Right cardiac atrium (tissue), 5 donors: ENCODE results near the gene ULBP3. TPM values are rescaled to one million over a fixed set of nuclear protein-coding genes. Genes with fewer than 3 reads are reported as not detected.
A peak's percentile ranks its signal among the peaks of the same experiment; 100 is the strongest.

Experiments
- ATAC-seq, 2 donors: fragments of 200-7000 bp; cut with Tn5 transposase; one replicate each; pipeline versions ENCODE4 v1.8.0 to v1.9.1; 2020; ENCODE audit warnings: moderate library complexity in 2 of 2, mild to moderate bottlenecking in 1 of 2
- DNase-seq, 3 donors: peaks; one replicate each; pipeline ENCODE4 v3.0.0-alpha.2; 2020
- H3K27ac ChIP-seq: one replicate; pipeline ENCODE4 v1.5.1; 2013; ENCODE audit warnings: mild to moderate bottlenecking, low read length, control low read depth, moderate library complexity
- H3K27me3 ChIP-seq: one replicate; pipeline ENCODE4 v1.6.1; 2013; ENCODE audit not compliant: control insufficient read depth, insufficient read depth
- H3K4me1 ChIP-seq: one replicate; pipeline ENCODE4 v1.6.1; 2013; ENCODE audit warnings: low read length; ENCODE audit not compliant: control insufficient read depth, insufficient read depth
- H3K4me3 ChIP-seq: one replicate; pipeline ENCODE4 v1.5.1; 2013; ENCODE audit warnings: low read length, control low read depth
- H3K9me3 ChIP-seq: one replicate; pipeline ENCODE4 v1.6.1; 2013; ENCODE audit warnings: low read length; ENCODE audit not compliant: control insufficient read depth
- WGBS: extraction: QIAGEN DNeasy Blood & Tissue Kit; methylation state at CpG from one replicate; pipeline ENCODE4 v1.1.7; 2013; 5-methylcytosine and 5-hydroxymethylcytosine counted together
- intact Hi-C, 4 donors: fragments of 100-400 bp; cut with DNase I; formaldehyde crosslinking; loops; one replicate each; pipeline versions ENCODE4 v1.11.0 to v1.14.0; 2022 to 2023
- long read RNA-seq, 4 donors: library from polyadenylated mRNA; unstranded; transcript quantifications; one replicate each; pipeline ENCODE4 v2.0.0, GENCODE V29; 2020 to 2021
- polyA plus RNA-seq: library from polyadenylated mRNA; stranded (reverse); fragments of 200-250 nt; gene quantifications from one replicate; pipeline ENCODE4 v1.2.3, GENCODE V29; 2013
- total RNA-seq, 4 donors: library from RNA; stranded (reverse); fragmentation: NEBNext Ultra II Directional; extraction: Animal tissue kit (Norgen Biotek cat#: 25700); gene quantifications; one replicate each; pipeline ENCODE4 v1.2.1, GENCODE V29; 2021
- donor health status: healthy with polysubstance abuse.
- donor health status: DM: no; HTN: yes; CAD: no.
- donor health status: DM: no; HTN: no; CAD: no.
- donor health status: DM: no; HTN: yes; CAD: no; lungs with severe emphysema.
- donor health status: DM: yes; HTN: yes; CAD: no.

The ULBP3 gene
- total RNA-seq (1 to 10 TPM; 1.1 to 2.4 (median 1.5) TPM), polyA plus RNA-seq (0.43 TPM)
- long read RNA-seq, donor 1, transcript ULBP3-201 (5 exons, 988 nt) = major isoform, 5 of 5 reads
- long read RNA-seq, donor 1, partial matches to known transcripts = 0 of 5 reads
- long read RNA-seq, donor 1, other reads (novel, unspliced or antisense) = 0 of 5 reads
- long read RNA-seq, donor 2 = 0 reads
- long read RNA-seq, donor 3, transcript ULBP3-201 (5 exons, 988 nt) = major isoform, 5 of 6 reads
- long read RNA-seq, donor 3, partial matches to known transcripts = 0 of 6 reads
- long read RNA-seq, donor 3, other reads (novel, unspliced or antisense) = 1 of 6 reads
- long read RNA-seq, donor 4 = 0 reads

- ATAC-seq = peak; percentile 97
- intact Hi-C loops = no loop called here
- Histone ChIP-seq H3K27me3 (no peaks in the 10 kb centered on the region), H3K9me3 (no peaks in the 10 kb centered on the region), H3K4me1 (no peaks in the 10 kb centered on the region), H3K4me3 (peak within 1 kb of the TSS; percentile 54), H3K27ac (no peak within 1 kb of the TSS)
- WGBS = 3% methylated on average over 71 of the region's 72 CpGs
- peak; percentile 95 to 96 (median 96) for DNase-seq
Measured at GRCh38 chr6:150068720-150069648, at the start of gene ULBP3. Gene ULBP3 (minus strand): TSS chr6:150069121. CDS start chr6:150069066, 55 bp downstream.

GRCh38 chr6:150118627-150119026 is 49.7 kb upstream of the ULBP3 start:
- 66% methylated on average over 9 of the region's 9 CpGs for WGBS

GRCh38 chr6:150118203-150118602 is 49.3 kb upstream of the ULBP3 start:
- intact Hi-C loops = no loop called here
- Histone ChIP-seq H3K27me3 (no peaks in the 10 kb centered on the region), H3K27ac (no peak overlapping the region), H3K4me3 (no peak overlapping the region), H3K4me1 (no peaks in the 10 kb centered on the region), H3K9me3 (no peaks in the 10 kb centered on the region)
- DNase-seq (no peak), ATAC-seq (no peak)
- 76% methylated on average over 6 of the region's 6 CpGs for WGBS

More at GRCh38 chr6:150118627-150119026, 49.7 kb upstream of the ULBP3 start:
- intact Hi-C loops = no loop called here
- ATAC-seq (peak in 1 of 2 donors; percentile 63), DNase-seq (no peak)
- no peak overlapping the region for H3K27ac ChIP-seq
- no peaks in the 10 kb centered on the region for H3K9me3 ChIP-seq
- no peaks in the 10 kb centered on the region for H3K27me3 ChIP-seq
- H3K4me1 ChIP-seq = no peaks in the 10 kb centered on the region
- no peak overlapping the region for H3K4me3 ChIP-seq

- Histone ChIP-seq H3K27ac (no peak overlapping the region), H3K27me3 (no peaks in the 10 kb centered on the region), H3K4me1 (no peaks in the 10 kb centered on the region), H3K4me3 (no peak overlapping the region), H3K9me3 (no peaks in the 10 kb centered on the region)
- intact Hi-C loops = no loop called here
- WGBS = 83% methylated on average over 8 of the region's 8 CpGs
- ATAC-seq = no peak
- DNase-seq = no peak
Measured at GRCh38 chr6:150116200-150116800, 47.4 kb upstream of the ULBP3 start.

- DNase-seq = no peak
- Histone ChIP-seq H3K4me1 (no peaks in the 10 kb centered on the region), H3K9me3 (no peaks in the 10 kb centered on the region), H3K4me3 (no peak overlapping the region), H3K27me3 (no peaks in the 10 kb centered on the region), H3K27ac (no peak overlapping the region)
- no peak for ATAC-seq
- 98% methylated on average over 25 of the region's 25 CpGs for WGBS
- intact Hi-C loops = no loop called here
Measured at GRCh38 chr6:150115769-150116168, 46.8 kb upstream of the ULBP3 start.

- intact Hi-C loops = no loop called here
- H3K4me1 ChIP-seq = no peaks in the 10 kb centered on the region
- DNase-seq (no peak), ATAC-seq (no peak)
- H3K4me3 ChIP-seq = no peak overlapping the region
- H3K27me3 ChIP-seq = no peaks in the 10 kb centered on the region
- H3K9me3 ChIP-seq = no peaks in the 10 kb centered on the region
- no peak overlapping the region for H3K27ac ChIP-seq
- WGBS = 89% methylated on average over 6 of the region's 6 CpGs
Measured at GRCh38 chr6:150112233-150112632, 43.3 kb upstream of the ULBP3 start.

- H3K27ac ChIP-seq = no peak overlapping the region
- intact Hi-C loops = no loop called here
- DNase-seq (no peak), ATAC-seq (no peak)
- no peaks in the 10 kb centered on the region for H3K4me1 ChIP-seq
- H3K9me3 ChIP-seq = no peaks in the 10 kb centered on the region
- H3K27me3 ChIP-seq = no peaks in the 10 kb centered on the region
- WGBS = 92% methylated on average over 4 of the region's 4 CpGs
- no peak overlapping the region for H3K4me3 ChIP-seq
Measured at GRCh38 chr6:150102750-150103270, 33.9 kb upstream of the ULBP3 start.

GRCh38 chr6:150100745-150101144 is 31.8 kb upstream of the ULBP3 start:
- H3K4me1 ChIP-seq = no peaks in the 10 kb centered on the region
- no peaks in the 10 kb centered on the region for H3K27me3 ChIP-seq
- DNase-seq (no peak), ATAC-seq (no peak)
- H3K4me3 ChIP-seq = no peak overlapping the region
- intact Hi-C loops = no loop called here
- no peak overlapping the region for H3K27ac ChIP-seq
- whole genome bisulfite sequencing = 93% methylated on average over 19 of the region's 19 CpGs
- no peaks in the 10 kb centered on the region for H3K9me3 ChIP-seq

GRCh38 chr6:150099953-150100352 is 31.0 kb upstream of the ULBP3 start:
- no peaks in the 10 kb centered on the region for H3K27me3 ChIP-seq
- ATAC-seq = no peak
- intact Hi-C loops = no loop called here
- WGBS = 90% methylated on average over 11 of the region's 11 CpGs
- H3K4me3 ChIP-seq = no peak overlapping the region
- no peak overlapping the region for H3K27ac ChIP-seq
- DNase-seq = no peak
- H3K9me3 ChIP-seq = no peaks in the 10 kb centered on the region
- H3K4me1 ChIP-seq = no peaks in the 10 kb centered on the region

GRCh38 chr6:150099546-150099945 is 30.6 kb upstream of the ULBP3 start:
- no peak for DNase-seq
- no peaks in the 10 kb centered on the region for H3K27me3 ChIP-seq
- no peak for ATAC-seq
- H3K4me1 ChIP-seq = no peaks in the 10 kb centered on the region
- no peak overlapping the region for H3K27ac ChIP-seq
- WGBS = 64% methylated on average over 8 of the region's 8 CpGs
- H3K4me3 ChIP-seq = no peak overlapping the region
- intact Hi-C loops = no loop called here
- no peaks in the 10 kb centered on the region for H3K9me3 ChIP-seq

GRCh38 chr6:150098155-150098554 is 29.2 kb upstream of the ULBP3 start:
- WGBS = 89% methylated on average over 10 of the region's 10 CpGs
- ATAC-seq (no peak), DNase-seq (no peak)
- intact Hi-C loops = no loop called here
- no peak overlapping the region for H3K27ac ChIP-seq
- H3K9me3 ChIP-seq = no peaks in the 10 kb centered on the region
- H3K4me3 ChIP-seq = no peak overlapping the region
- H3K4me1 ChIP-seq = no peaks in the 10 kb centered on the region
- no peaks in the 10 kb centered on the region for H3K27me3 ChIP-seq
